Activated CD4-positive, alpha-beta T cell treated with anti-CD3 and anti-CD28 coated beads, Interleukin-2, amount 50 U/mL, for 4 hours (primary cell): Measurements from ENCODE around the gene BCL11B.

Source experiments
- DNase-seq, 2 experiments: peaks; one replicate each; pipeline ENCODE4 v3.0.0-alpha.2; 2020

BCL11B gene

DNA sequence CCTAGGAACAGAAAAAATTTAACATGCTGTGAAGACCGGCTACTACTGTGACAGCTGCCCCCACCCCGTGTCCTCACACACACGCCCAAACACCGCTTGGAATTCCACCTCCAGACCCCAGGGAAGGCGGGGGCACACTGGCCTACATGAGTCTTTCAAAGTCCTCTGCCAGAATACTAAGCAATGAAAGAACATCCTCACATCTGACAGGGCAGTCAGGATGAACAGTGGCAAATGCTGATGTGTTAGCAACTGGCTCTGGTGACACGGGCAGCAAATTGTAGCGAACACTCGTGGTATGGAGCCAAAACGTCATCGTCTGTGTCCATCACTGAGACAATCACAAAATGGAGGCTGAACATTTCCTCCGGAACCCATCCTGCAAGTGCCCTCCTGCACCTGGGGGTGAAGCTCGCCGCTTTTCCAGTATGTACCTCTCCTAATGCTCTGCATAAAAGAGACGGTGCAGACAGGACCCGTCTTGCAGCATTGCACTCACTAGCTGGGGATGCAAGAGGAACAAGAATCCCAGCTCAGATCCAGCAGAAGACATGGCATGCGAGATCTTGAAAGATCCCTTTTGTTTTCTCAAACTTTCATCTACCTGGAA, 94.8 kb downstream of the BCL11B start:
- DNase-seq: no peak

DNA sequence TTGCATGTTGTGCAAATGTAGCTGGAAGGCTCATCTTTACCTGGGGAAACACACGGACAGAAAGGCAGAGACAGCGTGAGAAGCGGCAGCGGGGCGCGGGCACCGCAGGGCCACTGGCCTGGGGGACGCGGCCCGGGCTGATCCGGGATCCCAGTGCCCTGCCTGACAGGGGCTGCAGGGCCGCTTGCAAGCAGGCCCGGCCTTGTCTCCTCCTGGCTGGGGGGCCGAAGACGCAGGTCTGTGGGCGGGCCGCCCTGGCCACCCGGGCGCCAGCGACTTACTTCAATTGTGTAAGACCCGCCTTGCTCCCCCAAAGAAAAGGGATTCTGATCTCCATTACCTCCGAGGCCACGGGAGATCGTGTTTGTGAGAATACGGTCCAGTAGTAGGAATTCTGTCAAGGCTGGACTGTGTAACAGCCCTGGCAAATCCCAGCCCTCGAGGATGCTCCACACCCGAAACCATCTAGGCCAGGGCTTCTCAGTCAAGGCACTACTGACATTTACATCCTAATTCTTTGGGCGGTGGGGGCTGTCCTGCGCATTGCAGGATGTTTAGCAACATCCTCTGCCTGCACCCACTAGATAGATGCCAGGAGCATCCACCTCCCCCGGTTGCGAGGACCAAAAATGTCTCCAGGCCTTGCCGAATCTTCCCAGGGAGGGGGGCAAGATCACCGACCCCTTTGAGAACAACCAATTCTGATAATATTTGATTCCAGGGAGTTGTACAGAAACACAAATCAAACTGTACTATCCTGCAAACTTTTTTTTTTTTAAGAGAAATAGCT, 95.6 kb downstream of the BCL11B start:
- DNase-seq: no peak

DNA sequence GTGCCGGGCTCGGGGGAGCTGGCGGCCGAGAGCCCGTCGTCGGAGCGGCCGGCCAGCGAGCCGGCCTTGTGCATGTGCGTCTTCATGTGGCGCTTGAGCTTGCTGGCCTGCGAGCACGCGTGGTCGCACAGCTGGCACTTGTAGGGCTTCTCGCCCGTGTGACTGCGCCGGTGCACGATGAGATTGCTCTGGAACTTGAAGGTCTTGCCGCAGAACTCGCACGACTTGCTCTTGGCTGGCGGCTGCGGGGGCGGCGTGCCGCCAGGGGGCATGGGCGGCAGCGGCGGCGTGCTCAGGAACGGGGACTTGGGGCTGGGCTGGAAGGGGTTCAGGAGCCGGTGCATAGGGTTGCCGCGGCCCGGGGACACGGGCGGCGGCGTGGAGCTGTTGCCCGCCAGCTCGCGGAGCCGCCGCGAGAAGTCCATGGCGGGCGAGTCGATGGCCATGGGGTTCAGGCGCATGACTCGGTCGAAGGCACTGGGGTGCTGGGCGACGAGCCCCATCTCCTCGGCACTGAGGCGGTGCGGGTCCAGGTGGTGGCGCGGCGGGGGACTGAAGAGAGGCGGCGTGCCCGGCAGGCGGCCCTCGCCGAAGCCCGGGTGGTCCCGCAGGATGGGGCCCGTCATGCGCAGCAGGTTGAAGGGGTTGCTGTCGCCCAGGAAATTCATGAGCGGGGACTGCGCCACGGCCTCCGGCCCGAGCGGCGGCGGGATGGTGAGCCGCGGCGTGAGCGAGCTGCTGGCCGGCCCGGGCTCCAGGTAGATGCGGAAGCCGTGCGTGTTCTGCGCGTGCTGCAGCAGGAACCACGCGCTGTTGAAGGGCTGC, 96.5 kb downstream of the BCL11B start:
- DNase-seq: no peak

DNA sequence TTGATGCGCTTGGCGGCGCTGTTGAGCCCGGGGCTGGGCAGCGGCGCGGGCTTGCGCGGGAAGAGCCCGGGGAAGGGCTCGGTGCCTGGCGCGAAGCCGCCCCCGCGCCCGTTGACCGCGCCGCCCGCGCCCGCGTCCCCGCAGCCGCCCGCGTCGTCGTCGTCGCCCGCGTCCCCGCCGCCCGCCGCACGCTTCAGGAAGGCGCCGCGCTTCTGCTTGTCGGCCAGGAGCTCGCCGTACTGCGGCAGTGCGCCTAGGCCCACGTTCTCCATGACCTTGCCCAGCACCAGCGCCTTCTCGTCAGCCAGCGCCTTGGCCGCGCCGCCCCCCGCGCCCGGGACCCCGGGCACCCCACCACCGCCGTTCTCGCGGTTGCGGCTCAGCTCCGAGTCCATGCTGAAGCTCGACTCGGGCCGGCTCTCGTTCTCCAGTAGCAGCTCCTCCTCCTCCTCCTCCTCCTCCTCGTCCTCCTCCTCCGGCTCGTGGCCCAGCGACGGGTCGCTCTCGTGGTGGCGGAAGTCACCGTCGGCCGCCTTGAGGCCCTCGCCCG, 97.2 kb downstream of the BCL11B start:
- DNase-seq: no peak

DNA sequence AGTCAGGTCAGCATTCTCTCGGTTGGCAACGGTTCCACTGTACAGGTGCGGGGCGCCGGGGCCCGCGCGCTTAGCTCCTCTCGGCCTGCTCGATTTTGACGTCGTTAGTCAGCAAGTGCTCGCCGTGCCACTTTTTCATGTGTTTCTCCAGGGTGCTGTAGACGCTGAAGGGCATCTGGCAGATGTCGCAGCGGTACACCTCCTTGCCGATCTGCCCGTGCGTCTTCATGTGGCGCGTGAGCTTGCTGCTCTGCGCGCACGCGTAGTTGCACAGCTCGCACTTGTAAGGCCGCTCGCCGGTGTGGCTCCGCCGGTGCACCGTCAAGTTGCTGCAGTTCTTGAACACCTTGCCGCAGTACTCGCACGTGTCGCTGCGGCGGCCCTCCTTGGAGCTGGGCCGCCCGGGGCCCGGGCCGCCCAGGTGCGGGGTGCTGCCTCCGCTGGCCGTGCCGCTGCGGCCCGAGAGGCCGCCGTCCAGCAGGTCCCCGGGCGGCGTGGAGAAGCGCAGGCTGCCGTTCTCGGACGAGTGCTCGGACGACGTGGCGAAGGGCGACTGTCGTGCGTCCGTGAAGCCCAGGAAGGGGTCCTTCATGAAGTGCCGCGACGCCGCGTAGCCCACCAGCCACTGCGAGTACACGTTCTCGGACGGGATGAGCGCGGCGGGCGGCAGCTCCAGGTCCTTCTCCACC, 97.8 kb downstream of the BCL11B start:
- no peak for DNase-seq

DNA sequence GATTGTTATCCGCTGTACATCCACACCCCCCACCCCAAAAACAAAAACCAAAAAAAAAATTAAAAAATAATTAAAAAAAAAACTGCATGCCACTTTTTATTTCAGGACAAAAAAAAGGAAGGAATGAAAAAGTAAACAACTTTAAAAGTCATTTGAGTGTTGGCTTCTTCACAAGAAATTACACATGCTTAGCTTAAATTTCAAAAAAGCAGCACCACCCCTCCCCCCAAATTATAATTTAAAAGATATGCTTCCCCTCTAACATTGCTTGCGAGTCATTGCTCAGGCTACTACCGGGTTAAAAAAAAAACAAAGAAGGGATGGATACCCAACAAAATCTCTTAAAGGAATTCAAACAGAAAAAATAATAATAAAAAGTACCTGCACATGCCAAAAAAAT, 98.5 kb downstream of the BCL11B start:
- DNase-seq: no peak

DNA sequence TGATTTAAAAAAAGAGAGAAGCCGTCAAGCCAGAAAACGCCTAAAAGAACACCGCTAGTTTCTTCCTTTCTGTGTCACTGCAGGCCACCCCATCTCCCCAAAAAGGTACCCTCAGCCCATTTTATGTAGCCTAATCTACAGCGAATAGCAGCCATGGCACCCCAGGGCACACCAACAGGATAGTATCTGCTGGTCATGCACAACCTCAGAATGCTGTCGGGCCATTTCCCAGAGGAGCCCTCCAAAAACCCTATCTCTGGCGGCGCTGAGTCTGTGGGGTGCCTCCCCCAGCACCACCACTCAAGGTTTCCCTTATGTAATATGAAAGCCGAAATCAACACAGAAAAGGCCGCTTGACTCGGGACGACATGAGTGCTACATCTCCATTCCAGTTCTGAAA, 98.9 kb downstream of the BCL11B start:
- DNase-seq: no peak

DNA sequence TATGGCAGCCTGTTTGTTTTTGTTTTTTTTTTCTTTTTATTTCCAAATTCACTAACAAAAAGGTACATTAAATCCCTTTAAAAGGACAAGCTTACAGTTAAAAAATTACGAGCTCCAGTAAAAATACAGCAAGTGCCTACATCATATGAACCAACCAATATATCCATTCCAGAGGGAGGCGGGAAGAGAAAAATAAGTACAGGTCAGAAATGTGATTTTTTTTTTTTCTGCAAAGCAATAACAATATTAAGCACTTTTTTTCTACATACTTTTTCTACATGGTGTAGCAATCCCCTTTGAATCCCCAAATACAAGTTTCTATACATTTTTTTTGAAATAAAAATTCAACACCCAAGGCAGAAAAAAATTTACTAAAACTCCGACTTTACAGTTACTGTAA, 100.6 kb downstream of the BCL11B start:
- DNase-seq: no peak

DNA sequence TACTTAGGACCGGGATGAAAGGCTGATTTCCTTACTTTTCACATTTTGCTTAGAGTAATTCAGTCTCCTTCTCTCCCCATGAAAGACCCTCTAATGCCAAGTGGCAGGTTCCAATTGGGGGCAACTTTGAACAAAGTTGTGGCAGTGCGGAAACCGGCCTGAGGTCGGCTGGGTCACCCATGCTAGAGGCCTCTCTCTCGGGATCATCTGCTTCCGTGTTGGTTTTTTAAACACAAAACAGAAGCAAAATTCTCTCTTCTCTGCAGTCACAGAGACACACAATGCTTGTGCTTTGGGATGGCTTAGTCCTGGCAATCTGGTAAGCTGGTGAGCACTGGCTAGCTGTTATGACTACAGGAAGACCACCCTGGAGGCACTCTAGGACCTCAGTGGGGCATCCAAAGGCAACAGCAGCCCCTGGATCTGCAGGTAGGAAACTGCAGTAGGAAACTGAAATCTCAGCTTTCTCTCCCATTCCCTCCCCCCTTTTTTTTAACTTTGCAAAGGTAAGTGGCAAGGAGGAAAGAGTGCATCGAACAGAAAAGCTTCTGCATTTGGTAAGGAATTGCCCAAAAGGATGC, 102.1 kb downstream of the BCL11B start:
- no peak for DNase-seq

DNA sequence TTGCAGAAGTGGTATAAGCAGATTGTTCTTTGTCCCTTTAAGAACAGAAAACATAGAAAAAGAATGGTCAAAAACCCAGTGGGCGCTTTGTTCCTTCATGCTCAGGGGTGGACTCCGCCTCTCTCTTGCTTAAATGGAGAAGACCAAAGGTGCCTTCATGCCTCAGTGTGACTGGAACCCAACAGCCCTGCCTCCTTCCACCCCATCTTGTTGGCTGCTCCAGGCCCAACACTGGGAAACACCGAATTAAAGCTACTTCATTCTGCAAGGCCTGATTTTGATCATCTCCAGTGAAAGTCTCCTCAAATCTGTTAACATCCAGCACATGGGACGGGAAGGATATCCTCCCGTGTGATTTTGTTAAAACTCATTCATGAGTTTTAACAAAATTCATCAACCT, 103.7 kb downstream of the BCL11B start:
- no peak for DNase-seq

DNA sequence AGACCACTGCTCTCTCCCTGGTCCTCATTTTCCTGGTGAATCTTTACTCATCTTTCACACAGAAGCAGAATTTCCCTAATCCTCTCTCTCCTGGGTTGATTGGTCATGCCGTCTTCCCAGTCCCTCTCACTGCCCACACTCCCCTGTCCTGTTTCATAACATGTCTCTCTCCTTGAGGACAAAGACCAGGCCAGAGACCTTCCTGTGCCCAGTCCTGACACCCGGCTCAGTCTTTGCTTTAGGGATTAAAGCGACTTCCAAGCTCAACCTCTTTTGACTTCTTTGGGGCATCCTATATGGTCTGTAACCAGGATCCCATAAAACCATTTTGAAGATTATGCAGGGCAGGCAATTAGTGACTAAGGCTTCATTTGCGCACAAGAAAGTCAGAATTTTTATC, 105.5 kb downstream of the BCL11B start:
- DNase-seq: no peak

DNA sequence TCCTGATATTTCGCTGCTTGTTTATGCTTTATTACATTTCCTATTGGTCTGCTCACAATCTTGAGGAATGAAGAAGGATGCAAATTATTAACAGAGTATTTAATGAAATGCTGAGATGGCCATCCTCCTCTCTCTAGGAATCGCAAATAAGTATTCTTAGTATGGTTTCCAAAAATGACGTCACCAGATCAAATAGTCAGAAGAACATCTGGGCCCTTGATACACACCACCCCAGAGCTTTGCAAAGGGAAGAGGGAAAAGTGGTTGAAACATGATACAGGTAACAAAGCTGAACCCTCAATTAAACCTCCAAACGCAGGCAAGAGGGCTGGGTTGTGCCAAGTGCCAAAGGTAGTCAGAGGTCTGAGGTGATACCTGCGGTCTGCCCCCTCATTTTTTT, 107.3 kb downstream of the BCL11B start:
- no peak for DNase-seq

DNA sequence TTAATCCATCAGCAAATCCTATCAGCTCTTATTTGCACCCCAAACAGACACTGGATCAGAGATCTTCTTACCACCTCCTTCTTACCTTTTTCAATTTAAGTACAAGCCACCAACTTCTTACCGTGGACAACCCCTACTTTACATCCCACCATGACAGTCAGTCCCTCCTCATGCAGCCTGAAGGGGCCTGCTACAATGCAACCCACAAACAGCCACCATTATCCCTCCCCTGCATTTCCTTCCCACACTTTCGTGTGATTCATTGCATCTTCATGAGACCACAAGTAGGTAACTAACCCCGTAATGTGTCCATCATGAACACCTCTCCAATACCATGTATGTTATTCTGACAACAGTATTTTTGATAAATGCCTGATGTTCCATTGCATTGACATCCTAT, 108.6 kb downstream of the BCL11B start:
- no peak for DNase-seq

DNA sequence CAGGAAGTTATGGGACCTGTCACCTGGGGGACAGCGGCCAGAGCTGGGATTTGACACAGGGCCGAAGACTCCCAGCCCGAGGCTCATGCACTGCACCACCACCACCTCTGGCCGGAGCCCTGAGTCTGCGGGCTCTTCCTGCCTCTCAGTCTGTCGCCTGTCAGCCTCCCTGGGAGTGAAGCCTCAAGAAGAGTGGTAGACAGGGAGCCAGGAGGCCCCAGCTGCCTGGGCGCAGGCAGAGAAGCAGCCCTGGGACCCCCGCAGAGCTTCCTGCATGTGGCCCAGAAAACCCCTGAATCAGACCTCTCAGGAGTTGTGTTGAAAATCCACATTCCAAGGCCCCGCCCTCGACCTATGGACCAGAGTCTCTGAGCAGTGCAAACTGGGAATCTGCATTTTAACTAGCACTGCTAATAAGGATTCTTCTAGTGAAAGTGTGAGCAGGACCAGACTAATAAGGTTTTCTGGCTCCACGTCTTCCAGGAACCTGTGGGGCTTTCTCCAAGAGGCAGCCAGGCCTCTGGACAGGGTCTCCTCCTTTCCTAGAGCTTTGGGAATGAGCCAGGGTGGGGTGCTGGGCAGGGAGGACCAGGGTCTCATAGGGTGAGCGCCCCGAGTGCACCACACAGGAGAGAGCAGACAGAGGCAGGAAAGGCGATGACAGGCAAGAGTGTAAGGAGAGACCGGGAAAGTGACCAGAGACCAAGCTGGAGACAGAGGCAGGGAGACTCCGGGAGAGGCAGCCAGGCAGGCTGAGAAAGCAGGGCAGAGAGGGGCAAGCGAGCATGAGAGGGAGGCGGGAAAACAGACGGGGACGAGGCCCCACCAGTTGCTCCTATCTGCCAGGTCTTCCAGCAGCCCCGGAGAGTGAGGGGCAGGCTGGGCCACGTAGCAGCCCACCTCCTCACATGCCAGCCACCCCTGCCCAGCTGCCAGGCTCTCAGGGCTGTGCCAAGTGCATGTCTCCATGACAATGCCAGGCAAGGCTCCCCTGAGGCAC, 112.4 kb downstream of the BCL11B start:
- DNase-seq: no peak

DNA sequence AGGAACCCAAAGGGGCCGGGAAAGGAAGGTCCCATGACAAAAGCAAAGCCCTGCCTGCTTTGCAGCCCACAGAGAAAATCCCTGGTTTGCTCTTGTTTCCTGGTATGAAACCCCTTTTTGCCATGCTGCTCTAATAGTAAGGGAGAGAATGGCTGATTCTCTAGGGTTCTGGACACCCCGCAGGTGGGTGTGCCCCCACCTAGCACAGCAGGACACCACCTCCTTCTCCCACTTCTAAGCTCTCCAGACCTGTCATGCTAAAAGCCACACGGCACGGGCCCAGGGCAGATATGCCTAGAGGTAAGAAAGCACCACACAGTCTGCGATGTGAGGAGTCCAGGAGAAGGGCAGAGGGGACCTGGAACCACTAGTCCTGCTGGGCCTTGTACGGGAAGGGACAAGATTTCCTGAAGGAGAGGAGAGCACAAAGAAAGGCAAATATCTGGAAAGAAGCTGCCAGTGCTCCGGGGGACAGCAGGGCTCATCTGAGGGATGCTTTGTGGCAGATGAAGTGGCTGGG, 113.3 kb downstream of the BCL11B start:
- DNase-seq: no peak

DNA sequence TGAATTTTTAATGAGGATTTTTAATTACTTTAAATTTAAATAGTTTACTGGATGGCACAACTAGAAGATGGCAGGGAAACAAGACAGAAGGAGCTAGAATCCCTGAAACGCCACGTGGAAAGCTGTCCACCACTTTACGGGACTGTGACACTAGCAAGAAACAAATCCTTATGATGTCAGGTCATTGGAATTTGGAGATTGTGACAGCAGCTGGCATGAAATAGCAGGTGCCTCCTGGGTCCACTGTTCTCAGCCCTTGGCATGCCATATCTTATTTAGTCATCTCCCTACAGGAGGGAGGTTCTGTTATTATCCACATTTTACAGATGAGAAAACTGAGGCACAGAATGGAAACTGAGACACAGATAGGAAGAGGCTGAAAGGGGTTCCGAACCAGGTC, 113.8 kb downstream of the BCL11B start:
- DNase-seq: no peak

DNA sequence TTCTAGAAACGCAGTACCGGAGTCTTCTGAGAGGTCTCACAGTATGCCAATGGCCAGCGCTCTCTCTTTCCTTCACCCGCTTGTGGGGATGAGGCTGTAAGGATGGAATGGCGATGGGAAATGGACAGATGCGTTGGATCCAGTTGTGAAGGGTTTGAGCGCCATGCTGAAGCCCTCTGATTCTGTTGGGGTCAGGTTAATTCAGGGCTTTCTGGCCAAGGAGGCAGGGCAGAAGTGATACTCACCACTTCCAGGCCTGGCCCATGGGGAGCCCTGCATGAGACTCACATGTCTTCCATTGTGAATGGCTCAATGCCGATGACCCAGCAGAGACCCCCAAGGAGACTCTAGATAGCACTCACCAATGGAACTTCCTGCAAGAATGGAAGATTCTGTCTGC, 114.3 kb downstream of the BCL11B start:
- DNase-seq: no peak

DNA sequence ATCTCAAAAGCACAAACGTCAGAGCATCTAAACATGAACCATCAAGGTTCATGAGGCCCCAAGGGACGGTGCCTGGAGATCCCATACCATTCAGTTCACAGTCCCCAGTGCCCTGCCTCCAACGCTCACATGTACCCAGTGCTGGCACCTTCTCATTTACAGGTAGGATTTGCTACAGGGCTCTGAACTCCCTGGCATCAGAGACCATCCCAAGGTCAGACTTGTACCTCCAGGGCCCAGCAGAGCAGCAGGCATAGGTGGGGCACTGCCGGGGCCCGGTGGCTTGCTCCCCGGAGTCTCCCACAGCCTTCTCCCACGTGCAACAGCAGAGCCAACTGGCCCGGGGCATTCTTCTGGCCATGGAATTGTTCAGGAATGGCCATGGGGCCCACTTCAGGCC, 114.8 kb downstream of the BCL11B start:
- DNase-seq: no peak

DNA sequence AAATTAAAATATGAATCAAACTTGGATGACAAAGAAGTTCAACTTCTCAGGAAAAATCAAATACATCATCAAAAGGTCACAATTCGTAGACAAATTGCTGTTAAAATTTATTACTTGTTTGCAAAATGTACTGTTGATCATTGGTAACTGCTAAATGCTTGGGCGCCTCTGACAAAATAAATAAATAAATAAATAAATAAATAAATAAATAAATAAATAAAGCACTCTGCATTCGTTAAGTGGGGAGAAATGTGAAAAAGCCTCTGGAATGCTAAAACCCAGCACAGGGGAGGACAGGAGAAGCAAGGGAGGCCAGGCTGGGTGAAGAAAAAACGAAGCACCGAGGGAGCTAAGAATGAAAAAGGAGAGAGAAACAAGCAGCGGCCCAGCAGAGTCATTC, 115.2 kb downstream of the BCL11B start:
- DNase-seq: no peak

DNA sequence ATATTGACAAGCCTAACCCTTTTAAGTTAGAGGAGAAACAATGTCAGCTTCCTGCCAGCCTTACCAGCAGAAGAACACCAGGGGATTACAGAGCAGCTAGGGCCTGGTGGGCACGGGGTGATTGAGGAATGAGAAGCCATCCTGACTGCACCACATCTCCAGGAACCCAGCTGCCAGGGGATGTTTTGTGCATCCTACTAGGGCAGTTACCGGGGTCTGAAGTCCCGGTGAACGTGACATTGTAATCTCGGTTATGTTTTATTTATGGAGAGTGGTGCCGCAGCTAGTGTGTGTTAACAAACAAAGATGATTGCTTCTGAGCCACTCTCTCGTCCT, 115.9 kb downstream of the BCL11B start:
- DNase-seq: no peak
